22Rv1 (cell line): ENCODE data around the gene EEPD1.

Source experiments
- CTCF ChIP-seq: fragments of 450-650 bp; IDR thresholded peaks from 2 replicates; pipeline ENCODE4 v1.5.1; 2017; ENCODE audit warnings: mild to moderate bottlenecking
- ZFX ChIP-seq: fragments of 450-650 bp; IDR thresholded peaks from 2 replicates; pipeline ENCODE4 v1.6.1; 2017; ENCODE audit warnings: antibody characterized with exemption, borderline replicate concordance

GRCh38 chr7:36131026-36131425 lies 22.0 kb upstream of the EEPD1 start:
- TF ChIP-seq CTCF, result no peak
- TF ChIP-seq ZFX, result no peak
